ENCODE data around the gene BIRC3. TPM values are rescaled to one million over a fixed set of nuclear protein-coding genes. Genes with fewer than 3 reads are reported as not detected.
"Not testable (repeated sequence)": the region's sequence is repeated elsewhere in the genome, so short reads cannot be mapped to it uniquely, and the experiment has no call there.

Gene BIRC3
- total RNA-seq, 1 donor from 2014 or later, result 69.9 TPM

- DNase-seq (ENCODE audit: low read depth), result peak; percentile 54
These were observed 6.4 kb downstream of the BIRC3 start for GRCh38 chr11:102323542-102324251.

GRCh38 chr11:102325088-102325487 is 7.8 kb downstream of the BIRC3 start:
- DNase-seq (ENCODE audit: low read depth), result no peak

- DNase-seq (ENCODE audit: low read depth), result no peak
These were observed 11.5 kb downstream of the BIRC3 start for GRCh38 chr11:102328748-102329147.

GRCh38 chr11:102330231-102330630 is 12.9 kb downstream of the BIRC3 start:
- DNase-seq (ENCODE audit: low read depth), result no peak

- no peak for DNase-seq (ENCODE audit: low read depth)
These were observed 14.1 kb downstream of the BIRC3 start for GRCh38 chr11:102331341-102331740.

- DNase-seq (ENCODE audit: low read depth), result peak; percentile 66
These were observed 15.3 kb downstream of the BIRC3 start for GRCh38 chr11:102332611-102332994.

- DNase-seq (ENCODE audit: low read depth), result no peak
These were observed 21.3 kb downstream of the BIRC3 start for GRCh38 chr11:102338479-102339010.

- DNase-seq (ENCODE audit: low read depth), result not testable (repeated sequence)
These were observed 24.0 kb downstream of the BIRC3 start for GRCh38 chr11:102341311-102341710.

- DNase-seq (ENCODE audit: low read depth), result peak; percentile 86
These were observed 24.6 kb downstream of the BIRC3 start for GRCh38 chr11:102341844-102342318.

GRCh38 chr11:102343809-102344208 is 26.5 kb downstream of the BIRC3 start:
- DNase-seq (ENCODE audit: low read depth), result no peak

GRCh38 chr11:102345904-102346303 is 28.6 kb downstream of the BIRC3 start:
- peak; percentile 90 for DNase-seq (ENCODE audit: low read depth)

- peak; percentile 50 for DNase-seq (ENCODE audit: low read depth)
These were observed 29.1 kb downstream of the BIRC3 start for GRCh38 chr11:102346456-102346747.

GRCh38 chr11:102346748-102347461 is 29.6 kb downstream of the BIRC3 start, which contains the start of gene BIRC2:
Gene BIRC2, plus strand, starts transcription at chr11:102347214. Its CDS starts 2,641 bp downstream, at chr11:102349855.
- DNase-seq (ENCODE audit: low read depth), result peak; percentile 69

- DNase-seq (ENCODE audit: low read depth), result peak; percentile 34
These were observed 30.4 kb downstream of the BIRC3 start for GRCh38 chr11:102347462-102348370.

GRCh38 chr11:102357116-102357515 is 39.8 kb downstream of the BIRC3 start:
- DNase-seq (ENCODE audit: low read depth), result no peak

- DNase-seq (ENCODE audit: low read depth), result no peak
These were observed 42.1 kb downstream of the BIRC3 start for GRCh38 chr11:102359372-102359771.

GRCh38 chr11:102360681-102361080 is 43.4 kb downstream of the BIRC3 start:
- no peak for DNase-seq (ENCODE audit: low read depth)

- DNase-seq (ENCODE audit: low read depth), result no peak
These were observed 44.1 kb downstream of the BIRC3 start for GRCh38 chr11:102361086-102362031.

- DNase-seq (ENCODE audit: low read depth), result no peak
These were observed 47.7 kb downstream of the BIRC3 start for GRCh38 chr11:102364991-102365390.

GRCh38 chr11:102367364-102367763 is 50.1 kb downstream of the BIRC3 start:
- DNase-seq (ENCODE audit: low read depth), result peak; percentile 22

GRCh38 chr11:102368472-102368871 is 51.2 kb downstream of the BIRC3 start:
- DNase-seq (ENCODE audit: low read depth), result no peak
